ENCODE data around the gene DENND1B.

The DENND1B gene

DNA sequence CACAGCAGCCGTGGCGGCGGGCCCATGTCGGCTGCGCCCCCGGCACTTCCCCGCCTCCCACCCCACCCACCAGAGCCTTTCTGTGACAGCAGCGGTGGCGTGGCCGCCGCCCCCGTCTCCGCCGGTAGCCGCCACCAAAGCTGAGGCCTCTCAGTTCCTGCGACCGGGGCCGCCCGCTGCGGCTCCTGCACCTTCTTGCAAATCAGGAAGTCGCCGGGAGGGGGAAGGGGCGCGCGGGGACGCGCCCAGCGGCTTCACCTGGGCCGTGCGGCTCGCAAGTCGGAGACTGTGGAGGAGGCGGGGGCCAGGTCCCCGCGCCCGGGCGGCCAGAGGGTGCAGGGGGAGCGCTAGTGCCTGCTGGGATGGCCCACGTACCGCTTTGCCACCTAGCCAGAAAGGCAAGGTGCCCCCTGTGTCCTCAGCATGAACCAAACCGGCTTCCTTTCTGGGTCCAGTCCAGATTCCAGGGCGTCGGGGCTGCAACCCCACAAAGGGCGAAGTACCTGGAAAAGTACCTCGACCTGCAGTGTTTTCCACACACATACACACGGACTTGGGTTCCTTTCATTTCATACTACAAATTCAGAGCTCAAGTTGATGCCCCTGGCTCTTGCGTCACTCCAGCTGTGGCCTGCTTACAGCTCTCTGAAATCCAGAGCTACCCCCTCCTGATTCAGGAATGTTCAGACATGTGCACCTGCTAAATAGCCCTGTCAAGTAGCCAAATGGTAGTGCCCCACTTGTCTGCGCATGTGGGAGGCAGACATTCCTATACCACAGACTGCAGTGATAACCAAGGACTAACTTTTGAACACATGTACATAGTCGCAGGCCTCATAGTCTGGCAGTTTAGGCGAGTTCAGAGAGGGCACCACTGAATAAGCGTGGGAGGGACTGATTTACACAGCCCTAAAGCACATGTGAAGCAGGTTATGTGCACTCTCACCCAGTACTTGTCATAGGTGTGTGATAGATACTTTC is at the start of gene DENND1B:
Gene DENND1B, minus strand, starts transcription at position 199 of the 981 bp plus-strand sequence. CDS start 325 bp downstream, outside the sequence.
- peak; percentile 83 for DNase-seq

GRCh38 chr1:197814306-197814705 is 39.0 kb upstream of the DENND1B start:
- DNase-seq, result no peak

GRCh38 chr1:197813741-197814140 is 38.5 kb upstream of the DENND1B start:
- no peak for DNase-seq

- no peak for DNase-seq
Observed at GRCh38 chr1:197811769-197812168, 36.5 kb upstream of the DENND1B start.

DNA sequence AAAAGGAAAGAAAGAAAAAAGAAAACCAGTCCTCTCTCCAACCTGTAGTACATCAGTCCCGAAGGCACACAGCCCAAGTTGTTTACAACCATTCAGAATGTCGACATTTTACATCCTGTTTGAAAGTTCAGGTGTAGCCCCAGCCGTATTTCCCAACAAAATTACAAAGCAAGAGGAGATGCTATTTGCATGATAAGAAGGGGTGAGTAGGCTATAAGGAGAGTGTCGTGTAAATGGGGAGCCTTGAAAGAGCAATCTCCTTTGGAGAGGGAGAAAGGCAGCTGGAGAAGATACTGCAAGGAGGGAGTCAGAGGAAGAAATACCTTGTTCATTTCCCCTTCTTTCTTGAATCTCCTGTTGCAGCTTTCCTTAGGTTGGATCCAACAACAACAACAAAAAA is 35.5 kb upstream of the DENND1B start:
- no peak for DNase-seq

GRCh38 chr1:197808880-197809279 is 33.6 kb upstream of the DENND1B start:
- no peak for DNase-seq

GRCh38 chr1:197807739-197808453 is 32.6 kb upstream of the DENND1B start:
- DNase-seq, result no peak

GRCh38 chr1:197807216-197807615 is 31.9 kb upstream of the DENND1B start:
- DNase-seq, result no peak

GRCh38 chr1:197806718-197807117 is 31.4 kb upstream of the DENND1B start:
- no peak for DNase-seq

DNA sequence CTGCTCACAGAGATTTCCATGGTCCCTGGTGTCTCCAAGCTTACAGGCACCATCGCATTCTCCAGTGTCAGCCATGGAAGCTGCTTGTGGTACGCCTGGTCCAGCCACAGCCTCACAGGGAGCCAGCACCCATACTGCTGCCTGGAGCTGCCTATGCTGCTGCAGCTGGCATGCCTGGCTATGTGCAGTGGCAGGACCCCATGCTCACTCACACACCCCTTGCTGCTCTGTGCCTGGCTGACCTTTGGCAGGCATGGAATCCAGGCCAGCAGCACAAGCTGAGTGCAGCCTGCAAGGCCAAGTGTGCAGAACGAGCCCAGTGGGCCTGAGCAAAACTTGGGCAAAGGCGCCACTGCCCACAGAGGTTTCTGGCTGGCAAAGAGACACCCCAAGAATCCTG is 26.4 kb upstream of the DENND1B start:
- DNase-seq, result no peak

DNA sequence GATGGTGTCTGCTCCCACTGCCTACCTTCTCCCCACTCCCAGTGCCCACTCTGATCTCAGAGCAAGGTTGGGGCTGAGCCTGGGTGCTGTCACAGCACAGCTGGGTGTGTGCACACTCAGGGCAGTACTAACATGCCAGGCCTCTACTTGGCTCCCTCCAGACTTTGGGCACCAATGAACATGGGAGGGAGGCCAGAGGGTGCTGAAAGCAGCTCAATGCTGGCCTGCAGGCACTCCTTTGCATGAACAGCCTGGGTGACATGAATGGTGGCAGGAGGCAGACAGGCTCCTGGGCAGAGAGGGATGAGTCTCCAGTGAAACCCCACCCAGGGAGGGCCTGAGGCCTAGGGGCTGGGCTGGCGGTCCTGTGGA is 25.8 kb upstream of the DENND1B start:
- no peak for DNase-seq

DNA sequence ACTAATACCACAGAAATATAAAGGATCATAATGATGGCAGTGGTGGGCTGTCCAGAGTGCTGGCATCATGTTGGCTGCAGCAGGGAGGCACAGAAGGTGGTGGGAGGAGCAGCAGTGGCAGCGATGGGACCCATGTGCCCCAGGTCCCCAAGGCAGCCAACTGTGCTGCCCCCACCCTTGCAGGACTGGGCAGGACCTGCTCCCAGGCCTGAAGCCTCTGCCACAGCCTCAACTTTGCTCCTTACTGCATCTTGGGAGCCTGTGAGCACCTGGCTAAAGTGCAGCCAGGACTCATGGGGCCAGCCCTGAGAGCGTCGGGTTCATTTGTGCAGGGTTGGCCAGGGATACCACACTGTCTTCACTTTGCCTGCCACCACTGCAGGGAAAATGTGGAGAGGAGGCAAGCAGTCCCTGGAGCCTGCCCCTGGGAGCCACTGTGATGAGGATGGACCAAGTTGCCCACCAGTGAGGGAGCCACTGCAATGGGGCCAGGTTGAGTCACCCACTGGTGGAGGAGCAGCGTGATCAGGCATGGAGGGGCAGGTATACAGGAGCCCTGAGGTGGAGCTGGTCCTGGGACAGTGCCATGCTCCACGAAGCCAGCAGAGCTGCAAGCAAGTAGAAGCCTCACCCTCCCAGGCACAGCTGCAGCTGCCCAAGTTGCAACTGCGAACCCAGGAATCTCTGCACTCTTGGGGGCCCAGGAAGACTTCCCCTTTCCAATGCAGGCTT is 25.3 kb upstream of the DENND1B start:
- no peak for DNase-seq

- DNase-seq, result no peak
Observed at GRCh38 chr1:197799271-197799670, 24.0 kb upstream of the DENND1B start.

DNA sequence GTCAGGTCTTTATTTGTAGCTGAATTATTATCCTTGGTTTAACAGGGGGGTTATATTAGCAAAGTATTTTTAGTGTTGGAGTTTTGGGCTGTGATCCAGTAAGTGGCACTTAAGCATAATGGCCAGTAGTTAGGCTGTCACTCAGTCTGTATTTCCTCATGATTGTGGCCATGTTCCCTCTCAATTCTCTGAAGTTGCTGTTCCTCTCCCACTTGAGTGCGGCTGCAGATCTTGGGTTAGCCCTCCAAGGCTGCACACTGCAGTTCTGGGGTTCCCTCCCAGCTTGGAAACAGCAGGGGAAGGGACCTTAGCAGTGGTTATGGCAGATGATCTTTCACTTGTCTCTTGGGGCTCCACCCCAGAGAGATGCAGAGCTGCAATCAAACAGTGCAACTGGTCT is 23.2 kb upstream of the DENND1B start:
- DNase-seq, result no peak

DNA sequence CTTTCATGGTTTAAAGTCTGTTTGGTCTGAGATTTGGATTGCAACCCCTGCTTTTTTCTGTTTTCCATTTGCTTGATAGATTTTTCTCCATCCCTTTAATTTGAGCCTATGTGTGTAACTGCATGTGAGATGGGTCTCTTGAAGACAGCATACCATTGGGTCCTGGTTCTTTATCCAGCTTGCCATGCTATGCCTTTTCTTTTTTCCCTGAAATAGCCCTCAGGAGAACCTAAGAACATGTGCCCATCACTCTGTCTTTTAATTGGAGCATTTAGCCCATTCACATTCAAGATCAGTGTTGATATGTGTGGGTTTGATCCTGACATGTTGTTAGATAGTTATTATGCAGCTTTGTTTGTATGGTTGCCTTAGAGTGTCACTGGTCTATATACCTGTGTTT is 21.7 kb upstream of the DENND1B start:
- DNase-seq, result no peak

DNA sequence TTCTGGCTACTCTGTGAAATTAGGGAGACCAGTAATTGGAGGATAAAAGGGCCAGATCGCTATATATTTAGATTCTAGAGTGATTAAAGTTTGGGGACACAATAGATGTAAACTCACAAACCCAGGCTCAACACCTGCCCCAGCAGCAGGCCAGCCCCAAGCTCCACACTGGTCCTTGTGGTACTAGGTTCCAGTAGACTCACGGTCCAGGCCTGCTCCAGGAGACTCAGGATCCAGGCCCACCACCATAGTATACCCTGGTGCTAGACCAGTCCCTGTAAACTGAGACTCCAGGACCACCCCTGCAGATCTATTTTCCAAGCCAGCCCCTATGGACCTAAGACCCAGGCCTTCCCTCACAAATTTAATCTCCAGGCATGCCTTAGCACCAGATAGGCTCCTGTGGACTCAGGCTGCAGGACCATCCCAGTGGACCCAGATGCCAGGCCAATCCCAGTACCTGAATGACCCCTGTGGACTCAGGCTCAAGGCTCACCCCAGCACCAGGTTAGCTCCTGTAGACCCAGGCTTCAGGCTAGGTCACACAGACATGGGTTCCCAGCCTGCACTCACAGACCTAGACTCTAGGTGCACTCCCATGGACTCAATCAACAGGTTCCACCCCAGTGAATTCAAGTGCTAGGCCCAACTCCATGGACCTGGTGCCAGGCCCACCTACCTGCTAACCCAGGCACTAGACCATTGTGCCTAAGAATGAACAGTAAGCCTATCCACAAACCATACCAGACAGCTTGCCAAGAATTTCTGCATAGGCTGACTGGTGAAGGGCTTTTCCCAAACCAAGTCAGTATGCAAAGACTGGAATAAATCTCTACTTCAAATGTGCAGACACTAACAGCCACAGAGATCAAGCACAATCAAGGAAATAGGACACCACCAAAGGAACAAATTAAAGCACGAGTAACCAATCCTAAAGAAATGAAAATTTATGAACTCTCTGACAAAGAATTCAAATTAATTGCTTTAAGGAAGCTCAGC is 13.8 kb upstream of the DENND1B start:
- DNase-seq, result no peak

DNA sequence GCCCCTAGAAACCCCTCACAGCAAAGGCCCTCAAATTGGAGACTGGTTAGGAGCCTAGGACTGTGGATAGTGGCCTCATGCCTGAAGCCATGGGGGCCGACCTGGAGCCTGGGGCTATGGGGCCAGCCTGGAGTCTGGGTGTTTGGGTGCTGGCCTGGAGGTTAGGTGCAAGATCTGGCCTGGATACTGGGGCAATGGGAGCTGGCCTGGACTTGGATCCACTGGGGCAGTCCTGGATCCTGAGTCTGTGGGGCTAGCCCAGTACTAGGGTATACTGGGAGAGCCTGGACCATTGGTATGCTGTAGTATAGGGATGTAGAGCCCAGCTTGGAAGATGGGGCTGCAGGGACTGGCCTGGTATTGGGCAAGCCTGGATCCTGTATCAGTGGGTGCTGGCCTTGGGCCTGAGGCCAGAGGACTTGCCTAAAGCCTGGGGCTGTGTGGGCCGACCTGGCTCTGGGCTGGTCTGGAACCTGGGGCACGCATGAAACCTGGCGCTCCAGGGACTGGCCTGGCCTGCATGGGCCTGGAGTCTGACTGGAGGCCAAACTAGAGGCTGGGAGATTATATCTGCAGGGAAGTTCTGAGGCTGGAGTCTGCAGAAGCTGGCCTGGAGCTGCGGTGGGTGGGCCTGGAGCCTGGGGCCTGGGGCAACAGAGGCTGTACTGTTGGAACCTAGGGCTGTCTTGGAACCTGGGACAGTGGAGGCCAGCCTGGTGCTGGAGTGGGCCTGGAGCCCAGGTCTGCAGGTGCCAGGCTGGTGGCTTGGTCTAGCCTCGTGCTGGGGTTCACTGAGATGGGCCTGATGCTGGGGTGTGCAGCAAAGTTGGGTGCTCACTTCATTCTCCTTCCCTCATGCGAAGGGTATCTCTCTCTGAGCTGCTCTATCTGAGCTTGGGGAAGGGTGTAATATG is 12.6 kb upstream of the DENND1B start:
- no peak for DNase-seq

DNA sequence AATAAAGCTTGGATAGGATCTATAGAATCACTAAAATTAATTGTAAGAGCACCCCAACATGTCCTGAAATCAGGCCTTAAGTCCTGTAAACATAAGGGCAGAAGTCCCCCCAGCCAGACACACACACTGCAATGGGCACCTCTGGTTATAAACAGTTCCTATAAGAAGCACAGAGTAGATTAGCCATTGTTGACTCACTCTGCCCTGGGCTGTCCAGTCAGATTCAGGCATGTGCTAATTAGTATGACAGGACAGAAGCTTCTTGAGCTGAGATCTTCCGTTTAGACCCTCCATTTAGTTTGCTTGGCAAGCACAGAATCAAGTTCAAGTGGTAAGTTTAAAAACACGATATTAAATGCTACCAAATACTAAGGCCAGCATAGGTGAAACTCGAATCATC is 11.8 kb upstream of the DENND1B start:
- no peak for DNase-seq

DNA sequence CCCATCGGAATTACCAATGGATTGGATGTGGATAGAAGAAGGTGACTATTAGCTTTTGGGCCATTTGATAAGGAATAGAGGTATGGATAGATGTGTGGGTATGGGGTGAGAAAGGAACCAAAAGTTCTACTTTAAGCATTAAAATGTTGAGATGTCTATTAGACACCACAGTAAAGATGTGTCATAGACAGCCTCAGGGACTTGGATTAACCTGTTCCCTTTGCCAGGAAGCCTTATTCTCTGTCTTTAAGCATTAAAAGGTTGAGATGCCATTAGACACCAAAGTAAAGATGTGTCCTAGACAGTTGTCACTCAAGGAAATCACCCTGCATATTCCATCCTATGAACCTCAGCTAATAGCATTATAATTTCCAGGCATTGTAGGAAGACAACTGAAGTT is 11.0 kb upstream of the DENND1B start:
- no peak for DNase-seq

DNA sequence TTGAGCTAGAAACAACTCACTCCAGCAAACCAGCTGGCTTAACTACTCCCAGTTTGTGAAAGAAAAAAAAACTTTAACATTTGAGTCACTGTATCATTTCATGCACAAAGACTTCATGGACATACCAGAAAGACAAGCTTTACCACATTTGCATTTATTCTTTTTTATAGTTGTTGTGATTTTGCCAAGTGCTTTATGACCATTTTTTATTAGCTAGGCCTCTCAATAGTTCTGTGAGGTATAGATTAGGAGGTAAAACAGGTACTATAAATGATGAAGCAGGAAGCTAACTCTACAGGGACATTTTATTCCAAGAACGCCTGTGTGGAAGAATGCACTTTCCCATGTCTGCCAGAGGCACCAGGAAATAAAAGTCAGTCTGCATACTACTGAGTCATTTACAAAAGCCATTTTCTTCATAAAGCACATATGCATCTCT is 8.2 kb upstream of the DENND1B start:
- DNase-seq, result no peak

All from activated T-cell treated with anti-CD3 and anti-CD28 coated beads, Interleukin-2, amount 50 U/mL, for 1 hour (primary cell).